ENCODE results near the gene ANKZF1.

ANKZF1 gene

DNA sequence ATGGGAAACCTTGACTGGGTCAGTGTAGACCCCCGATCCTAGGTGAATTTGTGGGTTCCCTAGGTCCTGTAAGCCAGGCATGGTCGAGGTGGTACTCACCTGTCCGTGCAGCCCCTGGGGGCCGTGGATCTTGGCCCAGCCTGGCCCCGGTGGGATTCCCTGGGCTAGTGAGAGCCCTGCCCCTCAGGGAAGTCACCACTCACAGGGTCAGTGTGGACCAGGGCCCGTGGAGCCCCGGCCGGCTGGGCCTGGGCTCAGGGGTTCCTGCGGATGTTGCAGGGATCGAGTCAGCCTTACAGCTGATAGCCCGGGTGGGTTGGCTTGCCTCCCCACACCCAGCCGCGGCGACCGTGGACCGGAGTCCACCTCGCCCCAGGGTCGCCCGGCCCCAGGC lies 698 bp upstream of the ANKZF1 start:
- Histone ChIP-seq H3K36me3 (ENCODE audit: insufficient read depth, low read length) (peaks cover 23% of the 10 kb centered on the region; the same call in 1 of the 2 replicates), H2AFZ (ENCODE audit: low read length, unreplicated experiment) (no peak overlapping the region), H3K79me2 (ENCODE audit: control insufficient read depth, insufficient read depth, low read length, unreplicated experiment) (peaks cover 38% of the 10 kb centered on the region), H3K27me3 (ENCODE audit: insufficient read depth, low read length) (no peaks in the 10 kb centered on the region), H3K4me1 (ENCODE audit: control insufficient read depth, insufficient read depth, low read length, unreplicated experiment) (peaks cover 23% of the 10 kb centered on the region), H3K27ac (ENCODE audit: low read depth, low read length) (peak overlapping the region; percentile 84), H3K4me3 (ENCODE audit: low read depth, low read length) (peak overlapping the region; percentile 88)

DNA sequence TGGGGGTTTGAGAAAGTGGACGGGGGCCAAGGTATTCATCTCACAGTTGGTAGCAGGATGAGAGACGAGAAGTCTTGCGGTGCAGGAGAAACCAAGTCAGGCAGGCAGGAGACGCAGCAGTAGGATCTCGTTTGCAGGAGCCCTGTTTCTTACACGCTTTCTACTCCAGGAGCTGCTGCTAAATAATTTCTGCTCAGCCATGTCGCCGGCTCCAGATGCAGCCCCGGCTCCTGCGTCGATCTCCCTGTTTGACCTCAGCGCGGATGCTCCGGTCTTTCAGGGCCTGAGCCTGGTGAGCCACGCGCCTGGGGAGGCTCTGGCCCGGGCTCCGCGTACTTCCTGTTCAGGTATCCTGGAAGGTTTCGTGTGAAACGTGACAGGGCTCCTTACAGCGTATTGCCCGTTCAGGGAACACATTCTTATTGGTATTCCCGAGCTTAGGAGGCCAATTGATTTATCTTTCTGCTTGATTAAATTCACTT lies 494 bp downstream of the ANKZF1 start:
- Histone ChIP-seq H3K4me3 (ENCODE audit: low read depth, low read length) (peak overlapping the region; percentile 88), H2AFZ (ENCODE audit: low read length, unreplicated experiment) (peak overlapping the region; percentile 19), H3K79me2 (ENCODE audit: control insufficient read depth, insufficient read depth, low read length, unreplicated experiment) (peaks cover 38% of the 10 kb centered on the region), H3K4me1 (ENCODE audit: control insufficient read depth, insufficient read depth, low read length, unreplicated experiment) (peaks cover 23% of the 10 kb centered on the region), H3K27ac (ENCODE audit: low read depth, low read length) (peak overlapping the region; percentile 82), H3K27me3 (ENCODE audit: insufficient read depth, low read length) (no peaks in the 10 kb centered on the region), H3K36me3 (ENCODE audit: insufficient read depth, low read length) (peaks cover 22% of the 10 kb centered on the region; the same call in 1 of the 2 replicates)

DNA sequence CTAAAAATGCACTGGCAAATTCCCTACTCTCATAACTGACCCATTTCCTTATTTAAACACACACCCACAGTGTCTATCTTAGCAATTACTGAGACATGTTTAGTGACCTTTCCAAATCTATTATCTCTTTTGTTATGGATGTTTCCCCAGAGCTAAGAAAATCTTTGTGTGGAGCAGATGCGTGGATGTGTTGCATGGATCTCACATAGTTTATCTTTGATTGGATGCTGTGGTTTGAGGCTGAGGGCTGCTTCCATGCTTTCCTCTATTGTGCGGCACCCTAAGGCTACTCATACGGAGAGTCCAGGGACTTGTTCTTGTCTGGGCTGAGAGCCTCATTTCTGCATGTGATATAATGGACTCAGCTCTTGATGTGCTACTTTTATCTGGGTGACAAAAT lies 4.7 kb downstream of the ANKZF1 start:
- no peak overlapping the region for H3K4me3 ChIP-seq (ENCODE audit: low read depth, low read length)
- H3K79me2 ChIP-seq (ENCODE audit: control insufficient read depth, insufficient read depth, low read length, unreplicated experiment): peaks cover 11% of the 10 kb centered on the region
- H3K4me1 ChIP-seq (ENCODE audit: control insufficient read depth, insufficient read depth, low read length, unreplicated experiment): peaks cover 14% of the 10 kb centered on the region
- H3K27ac ChIP-seq (ENCODE audit: low read depth, low read length): no peak overlapping the region
- H3K36me3 ChIP-seq (ENCODE audit: insufficient read depth, low read length): peaks cover 32% of the 10 kb centered on the region
- H3K27me3 ChIP-seq (ENCODE audit: insufficient read depth, low read length): no peaks in the 10 kb centered on the region
- H2AFZ ChIP-seq (ENCODE audit: low read length, unreplicated experiment): no peak overlapping the region

DNA sequence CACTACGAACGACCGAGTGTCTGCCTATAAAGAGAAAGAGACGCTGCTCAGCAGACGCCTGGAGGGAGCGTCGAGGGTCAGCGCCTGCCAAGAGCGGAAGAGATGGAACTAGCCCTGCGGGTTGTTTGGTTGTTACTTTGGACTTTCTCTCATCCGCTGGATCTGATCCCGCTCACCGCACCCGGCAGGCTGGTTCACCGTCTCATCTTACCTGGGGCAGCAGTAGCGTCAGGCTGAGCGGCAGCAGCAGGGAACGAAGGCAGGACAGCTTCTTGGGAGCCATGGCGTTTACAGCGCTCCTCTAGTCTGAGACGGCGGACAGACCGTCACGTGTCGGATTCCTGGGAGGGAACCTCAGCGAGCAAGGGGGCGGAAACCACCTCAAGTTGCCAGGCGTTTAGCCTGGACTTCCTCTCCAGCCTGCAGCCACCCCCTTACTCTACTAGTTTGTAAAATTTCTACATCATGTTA lies 13.7 kb downstream of the ANKZF1 start:
- H3K27me3 ChIP-seq (ENCODE audit: insufficient read depth, low read length): no peaks in the 10 kb centered on the region
- no peak overlapping the region for H3K27ac ChIP-seq (ENCODE audit: low read depth, low read length)
- H2AFZ ChIP-seq (ENCODE audit: low read length, unreplicated experiment): peak overlapping the region; percentile 57
- peaks cover 29% of the 10 kb centered on the region for H3K79me2 ChIP-seq (ENCODE audit: control insufficient read depth, insufficient read depth, low read length, unreplicated experiment)
- H3K4me1 ChIP-seq (ENCODE audit: control insufficient read depth, insufficient read depth, low read length, unreplicated experiment): peaks cover 21% of the 10 kb centered on the region
- H3K36me3 ChIP-seq (ENCODE audit: insufficient read depth, low read length): 0 out of 2 replicates have a peak, but pooled peaks cover 4% of the 10 kb centered on the region
- peak overlapping the region; percentile 76 for H3K4me3 ChIP-seq (ENCODE audit: low read depth, low read length)

DNA sequence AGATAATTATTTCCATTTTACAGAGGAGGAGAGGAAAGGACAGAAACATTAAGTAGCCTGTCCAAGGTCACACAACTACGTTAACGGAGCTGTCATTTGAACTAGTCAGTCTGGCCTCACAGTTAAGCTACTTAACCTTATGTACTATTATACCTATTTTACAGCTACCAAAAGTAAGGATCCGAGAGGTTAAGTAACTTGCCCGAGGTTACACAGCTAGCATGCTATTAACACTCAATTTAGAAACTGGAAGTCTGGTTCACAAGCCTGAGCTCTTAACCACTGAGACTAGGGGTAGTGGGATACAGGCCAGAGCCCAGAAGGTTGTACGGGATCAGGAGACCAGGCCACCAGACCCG lies 15.2 kb downstream of the ANKZF1 start:
- Histone ChIP-seq H3K36me3 (ENCODE audit: insufficient read depth, low read length) (0 out of 2 replicates have a peak, but pooled peaks cover 4% of the 10 kb centered on the region), H3K27me3 (ENCODE audit: insufficient read depth, low read length) (no peaks in the 10 kb centered on the region), H3K27ac (ENCODE audit: low read depth, low read length) (peak overlapping the region; percentile 88), H2AFZ (ENCODE audit: low read length, unreplicated experiment) (peak overlapping the region; percentile 87), H3K79me2 (ENCODE audit: control insufficient read depth, insufficient read depth, low read length, unreplicated experiment) (peaks cover 29% of the 10 kb centered on the region), H3K4me1 (ENCODE audit: control insufficient read depth, insufficient read depth, low read length, unreplicated experiment) (peaks cover 34% of the 10 kb centered on the region), H3K4me3 (ENCODE audit: low read depth, low read length) (peak overlapping the region; percentile 97)

DNA sequence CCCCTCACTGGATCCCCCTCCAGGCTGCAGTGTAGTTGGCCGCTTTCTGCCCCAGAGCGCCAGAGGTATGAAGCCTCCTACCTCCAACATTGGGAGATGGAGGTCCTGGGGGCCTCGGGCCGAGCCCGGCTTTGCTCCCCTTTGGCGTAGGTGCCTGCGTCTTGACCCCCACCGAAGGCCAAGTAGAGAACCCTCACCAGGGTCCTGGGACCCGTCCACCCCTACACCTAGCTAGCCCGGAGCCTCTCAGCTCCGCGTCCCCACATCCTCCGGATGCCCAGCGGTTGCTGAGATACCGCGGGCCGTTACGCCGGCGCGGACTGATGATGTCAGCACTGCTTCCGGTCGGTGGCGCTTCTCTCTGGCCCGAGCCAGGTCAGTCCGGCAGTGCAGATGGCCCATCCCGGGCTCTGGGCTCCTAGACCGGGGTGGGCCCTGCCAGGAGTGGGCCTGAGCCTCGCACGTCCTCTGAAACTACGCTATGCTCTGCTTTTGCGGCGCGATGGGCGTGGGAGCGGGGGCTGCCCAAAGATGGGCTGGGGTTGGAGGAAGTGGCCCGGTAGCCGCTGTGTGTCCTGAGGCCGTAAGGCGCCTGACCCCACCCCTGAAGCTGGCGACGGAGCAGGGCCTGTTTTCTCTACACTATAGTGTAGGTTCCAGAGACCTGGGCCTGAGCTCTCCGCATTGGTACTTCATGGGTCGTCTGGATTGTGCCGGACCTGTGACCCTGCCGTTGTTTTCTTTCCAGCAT lies 15.7 kb downstream of the ANKZF1 start, which contains the start of the genes GLB1L and STK16:
Gene GLB1L (minus strand): TSS at position 297 of the 751 bp plus-strand sequence. CDS start 1,871 bp downstream, outside the sequence.
Gene STK16 (plus strand): TSS at position 332 of the 751 bp plus-strand sequence. CDS start 521 bp downstream, outside the sequence.
- Histone ChIP-seq H2AFZ (ENCODE audit: low read length, unreplicated experiment) (peak within 1 kb of the TSS; percentile 87), H3K27ac (ENCODE audit: low read depth, low read length) (peak within 1 kb of the TSS; percentile 88), H3K36me3 (ENCODE audit: insufficient read depth, low read length) (peaks cover 5% of the 10 kb centered on the region; the same call in 1 of the 2 replicates), H3K79me2 (ENCODE audit: control insufficient read depth, insufficient read depth, low read length, unreplicated experiment) (peaks cover 29% of the 10 kb centered on the region), H3K4me3 (ENCODE audit: low read depth, low read length) (peak within 1 kb of the TSS; percentile 97), H3K4me1 (ENCODE audit: control insufficient read depth, insufficient read depth, low read length, unreplicated experiment) (peaks cover 39% of the 10 kb centered on the region), H3K27me3 (ENCODE audit: insufficient read depth, low read length) (no peaks in the 10 kb centered on the region)

DNA sequence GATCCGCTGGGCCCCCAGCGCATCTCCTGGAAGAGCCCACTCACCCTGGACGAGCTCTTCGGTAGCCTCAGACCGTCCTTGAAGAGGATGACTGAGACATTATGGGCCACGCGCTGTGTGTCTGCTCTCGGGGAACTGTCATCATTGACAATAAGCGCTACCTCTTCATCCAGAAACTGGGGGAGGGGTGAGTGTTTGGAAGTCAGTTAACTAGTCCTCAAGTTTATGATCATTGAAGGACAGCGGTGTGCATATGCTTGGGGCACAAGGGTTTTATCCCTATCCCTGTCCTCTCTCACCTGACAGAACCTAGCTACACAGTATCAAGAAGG lies 16.3 kb downstream of the ANKZF1 start:
- Histone ChIP-seq H3K36me3 (ENCODE audit: insufficient read depth, low read length) (peaks cover 8% of the 10 kb centered on the region; the same call in 1 of the 2 replicates), H3K79me2 (ENCODE audit: control insufficient read depth, insufficient read depth, low read length, unreplicated experiment) (peaks cover 29% of the 10 kb centered on the region), H3K4me1 (ENCODE audit: control insufficient read depth, insufficient read depth, low read length, unreplicated experiment) (peaks cover 44% of the 10 kb centered on the region), H2AFZ (ENCODE audit: low read length, unreplicated experiment) (peak overlapping the region; percentile 73), H3K4me3 (ENCODE audit: low read depth, low read length) (peak overlapping the region; percentile 97), H3K27ac (ENCODE audit: low read depth, low read length) (peak overlapping the region; percentile 88), H3K27me3 (ENCODE audit: insufficient read depth, low read length) (no peaks in the 10 kb centered on the region)

DNA sequence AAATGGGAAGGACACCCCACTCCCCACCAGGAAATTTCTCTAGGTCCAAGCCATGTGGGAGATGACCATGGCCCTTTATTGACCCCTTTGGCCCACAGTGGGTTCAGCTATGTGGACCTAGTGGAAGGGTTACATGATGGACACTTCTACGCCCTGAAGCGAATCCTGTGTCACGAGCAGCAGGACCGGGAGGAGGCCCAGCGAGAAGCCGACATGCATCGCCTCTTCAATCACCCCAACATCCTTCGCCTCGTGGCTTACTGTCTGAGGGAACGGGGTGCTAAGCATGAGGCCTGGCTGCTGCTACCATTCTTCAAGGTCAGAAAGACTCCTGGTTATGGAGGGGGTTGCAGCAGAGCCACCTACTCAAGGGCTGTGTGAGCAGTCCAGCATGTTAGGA lies 17.0 kb downstream of the ANKZF1 start:
- H3K4me1 ChIP-seq (ENCODE audit: control insufficient read depth, insufficient read depth, low read length, unreplicated experiment): peaks cover 48% of the 10 kb centered on the region
- H3K27ac ChIP-seq (ENCODE audit: low read depth, low read length): peak overlapping the region; percentile 88; the same call in 1 of the 2 replicates
- peaks cover 33% of the 10 kb centered on the region for H3K79me2 ChIP-seq (ENCODE audit: control insufficient read depth, insufficient read depth, low read length, unreplicated experiment)
- no peak overlapping the region for H2AFZ ChIP-seq (ENCODE audit: low read length, unreplicated experiment)
- no peaks in the 10 kb centered on the region for H3K27me3 ChIP-seq (ENCODE audit: insufficient read depth, low read length)
- peaks cover 8% of the 10 kb centered on the region; the same call in 1 of the 2 replicates for H3K36me3 ChIP-seq (ENCODE audit: insufficient read depth, low read length)
- peak overlapping the region; percentile 97 for H3K4me3 ChIP-seq (ENCODE audit: low read depth, low read length)

DNA sequence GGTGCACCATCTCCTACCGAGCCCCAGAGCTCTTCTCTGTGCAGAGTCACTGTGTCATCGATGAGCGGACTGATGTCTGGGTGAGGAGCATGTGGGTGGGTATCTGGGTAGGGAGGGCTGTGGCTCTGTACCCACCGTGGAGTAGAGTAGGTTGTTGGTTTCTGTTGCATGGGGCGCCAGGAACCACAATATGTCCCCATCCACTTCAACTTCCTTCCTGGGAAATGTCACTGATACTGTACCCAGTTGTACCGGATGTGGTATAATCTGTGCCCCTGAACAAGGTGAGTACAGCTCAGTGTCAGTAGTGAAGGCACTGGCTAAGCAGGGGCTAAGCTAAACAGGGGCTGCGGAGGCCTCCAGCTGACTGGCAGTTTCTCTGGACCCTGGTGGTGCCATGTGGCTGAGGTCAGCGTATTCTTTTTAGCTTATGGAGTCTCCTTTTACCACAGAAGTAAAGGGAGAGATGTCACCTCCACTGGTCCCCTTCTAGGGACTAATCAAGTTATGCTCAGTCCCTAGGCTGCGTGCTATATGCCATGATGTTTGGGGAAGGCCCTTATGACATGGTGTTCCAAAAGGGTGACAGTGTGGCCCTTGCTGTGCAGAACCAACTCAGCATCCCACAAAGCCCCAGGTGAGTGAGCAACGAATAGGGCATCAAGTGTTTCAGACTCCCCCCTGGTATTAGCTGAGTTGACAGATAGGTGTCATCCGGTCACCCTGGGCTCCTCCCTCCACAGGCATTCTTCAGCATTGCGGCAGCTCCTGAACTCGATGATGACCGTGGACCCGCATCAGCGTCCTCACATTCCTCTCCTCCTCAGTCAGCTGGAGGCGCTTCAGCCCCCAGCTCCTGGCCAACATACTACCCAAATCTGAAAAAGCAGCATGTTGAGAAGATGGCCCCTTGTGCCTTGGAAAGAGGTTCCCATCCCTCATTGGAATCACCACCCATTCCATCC lies 18.4 kb downstream of the ANKZF1 start:
- Histone ChIP-seq H2AFZ (ENCODE audit: low read length, unreplicated experiment) (no peak overlapping the region), H3K27ac (ENCODE audit: low read depth, low read length) (peak overlapping the region; percentile 88; the same call in 1 of the 2 replicates), H3K27me3 (ENCODE audit: insufficient read depth, low read length) (no peaks in the 10 kb centered on the region), H3K4me1 (ENCODE audit: control insufficient read depth, insufficient read depth, low read length, unreplicated experiment) (peaks cover 59% of the 10 kb centered on the region), H3K4me3 (ENCODE audit: low read depth, low read length) (no peak overlapping the region), H3K36me3 (ENCODE audit: insufficient read depth, low read length) (peaks cover 8% of the 10 kb centered on the region; the same call in 1 of the 2 replicates), H3K79me2 (ENCODE audit: control insufficient read depth, insufficient read depth, low read length, unreplicated experiment) (peaks cover 47% of the 10 kb centered on the region)

DNA sequence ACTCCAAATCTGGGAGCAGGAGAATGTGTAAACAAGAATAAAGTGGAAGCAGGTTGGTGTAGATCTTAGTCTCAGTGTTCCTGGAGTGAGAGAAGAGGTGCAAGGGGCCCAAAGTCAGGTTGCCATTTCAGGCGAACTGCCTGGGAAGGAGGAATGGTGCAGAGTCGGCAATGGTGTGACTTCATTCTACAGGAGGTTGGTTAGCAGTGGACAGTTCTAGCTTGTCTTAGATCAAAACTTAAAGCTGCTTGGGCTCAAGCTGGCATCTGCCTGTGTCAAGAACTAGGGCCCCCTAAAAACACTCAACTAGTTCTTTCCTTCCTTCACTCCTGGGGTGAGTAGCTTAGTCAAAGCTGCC lies 19.2 kb downstream of the ANKZF1 start:
- Histone ChIP-seq H3K4me3 (ENCODE audit: low read depth, low read length) (peak overlapping the region; percentile 30), H2AFZ (ENCODE audit: low read length, unreplicated experiment) (no peak overlapping the region), H3K79me2 (ENCODE audit: control insufficient read depth, insufficient read depth, low read length, unreplicated experiment) (peaks cover 48% of the 10 kb centered on the region), H3K36me3 (ENCODE audit: insufficient read depth, low read length) (peaks cover 8% of the 10 kb centered on the region; the same call in 1 of the 2 replicates), H3K27ac (ENCODE audit: low read depth, low read length) (peak overlapping the region; percentile 88), H3K27me3 (ENCODE audit: insufficient read depth, low read length) (no peaks in the 10 kb centered on the region), H3K4me1 (ENCODE audit: control insufficient read depth, insufficient read depth, low read length, unreplicated experiment) (peaks cover 59% of the 10 kb centered on the region)

Data from ACC112 (cell line).